GM10266 (cell line): ENCODE data around the gene ADARB2.
"Not testable (repeated sequence)": the region's sequence is repeated elsewhere in the genome, so short reads cannot be mapped to it uniquely, and the experiment has no call there.

Experiments used
- DNase-seq: peaks from one replicate; pipeline ENCODE4 v3.0.0; 2012; ENCODE audit errors: extremely low spot score
- CTCF ChIP-seq: IDR thresholded peaks from 2 replicates; pipeline ENCODE4 v1.5.1; 2012; ENCODE audit warnings: mild to moderate bottlenecking, low read depth; ENCODE audit not compliant: control insufficient read depth, insufficient read depth; ENCODE audit errors: missing control alignments

Gene ADARB2

GRCh38 chr10:1358147-1358546 is 379.2 kb downstream of the ADARB2 start:
- DNase-seq: no peak
- TF ChIP-seq CTCF: no peak

GRCh38 chr10:1356349-1356748 is 381.0 kb downstream of the ADARB2 start:
- TF ChIP-seq CTCF: no peak
- DNase-seq: no peak

GRCh38 chr10:1354809-1355710 is 382.3 kb downstream of the ADARB2 start:
- no peak for DNase-seq

GRCh38 chr10:1352296-1352695 is 385.0 kb downstream of the ADARB2 start:
- not testable (repeated sequence) for DNase-seq

More at GRCh38 chr10:1354809-1355710, 382.3 kb downstream of the ADARB2 start:
- no peak for TF ChIP-seq CTCF

GRCh38 chr10:1348773-1349050 is 388.6 kb downstream of the ADARB2 start:
- DNase-seq: no peak
- TF ChIP-seq CTCF: no peak

GRCh38 chr10:1347962-1348772 is 389.2 kb downstream of the ADARB2 start:
- no peak for DNase-seq
- TF ChIP-seq CTCF: no peak

GRCh38 chr10:1347525-1347924 is 389.8 kb downstream of the ADARB2 start:
- TF ChIP-seq CTCF: no peak
- no peak for DNase-seq
